Measurements from ENCODE around the gene GOLGA6D.
"Not testable (repeated sequence)": the region's sequence is repeated elsewhere in the genome, so short reads cannot be mapped to it uniquely, and the experiment has no call there.

Gene GOLGA6D, protein sequence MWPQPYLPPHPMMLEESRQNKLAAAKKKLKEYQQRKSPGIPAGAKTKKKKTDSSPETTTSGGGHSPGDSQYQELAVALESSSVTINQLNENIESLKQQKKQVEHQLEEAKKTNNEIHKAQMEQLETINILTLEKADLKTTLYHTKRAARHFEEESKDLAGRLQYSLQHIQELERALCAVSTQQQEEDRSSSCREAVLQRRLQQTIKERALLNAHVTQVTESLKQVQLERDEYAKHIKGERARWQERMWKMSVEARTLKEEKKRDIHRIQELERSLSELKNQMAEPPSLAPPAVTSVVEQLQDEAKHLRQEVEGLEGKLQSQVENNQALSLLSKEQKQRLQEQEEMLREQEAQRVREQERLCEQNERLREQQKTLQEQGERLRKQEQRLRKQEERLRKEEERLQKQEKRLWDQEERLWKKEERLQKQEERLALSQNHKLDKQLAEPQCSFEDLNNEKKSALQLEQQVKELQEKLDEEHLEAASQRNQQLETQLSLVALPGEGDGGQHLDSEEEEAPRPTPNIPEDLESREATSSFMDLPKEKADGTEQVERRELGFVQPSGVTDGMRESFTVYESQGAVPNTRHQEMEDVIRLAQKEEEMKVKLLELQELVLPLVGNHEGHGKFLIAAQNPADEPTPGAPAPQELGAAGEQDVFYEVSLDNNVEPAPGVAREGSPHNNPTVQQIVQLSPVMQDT

DNA sequence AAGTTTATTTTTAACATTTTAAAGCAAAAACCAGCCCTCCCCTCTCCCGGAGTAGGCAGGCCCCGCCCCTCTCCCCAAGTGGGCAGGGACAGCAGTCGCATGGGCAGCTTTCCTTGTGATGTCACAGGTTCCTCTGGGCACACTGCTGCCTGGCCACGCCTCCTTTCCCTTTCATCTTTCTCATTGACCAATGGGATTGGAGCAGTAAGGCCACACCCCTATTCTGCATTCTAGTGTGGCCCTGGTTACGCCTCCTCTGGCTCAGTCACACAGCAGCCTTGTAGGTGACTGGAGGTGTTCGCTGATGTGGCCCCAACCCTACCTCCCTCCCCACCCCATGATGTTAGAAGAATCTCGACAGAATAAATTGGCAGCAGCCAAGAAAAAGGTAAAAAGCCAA is at the start of gene GOLGA6D:
GOLGA6D (plus strand) TSS at position 264 of the 400 bp plus-strand sequence; CDS start at position 305, 41 bp downstream.
- not testable (repeated sequence) for DNase-seq (ENCODE audit: low read depth in 2 of 2)

- DNase-seq (ENCODE audit: low read depth in 2 of 2), result no peak
These were observed 49.0 kb upstream of the GOLGA6D start for GRCh38 chr15:75233504-75234190.

GRCh38 chr15:75234191-75234810 is 48.3 kb upstream of the GOLGA6D start:
- DNase-seq (ENCODE audit: low read depth in 2 of 2), result no peak

DNA sequence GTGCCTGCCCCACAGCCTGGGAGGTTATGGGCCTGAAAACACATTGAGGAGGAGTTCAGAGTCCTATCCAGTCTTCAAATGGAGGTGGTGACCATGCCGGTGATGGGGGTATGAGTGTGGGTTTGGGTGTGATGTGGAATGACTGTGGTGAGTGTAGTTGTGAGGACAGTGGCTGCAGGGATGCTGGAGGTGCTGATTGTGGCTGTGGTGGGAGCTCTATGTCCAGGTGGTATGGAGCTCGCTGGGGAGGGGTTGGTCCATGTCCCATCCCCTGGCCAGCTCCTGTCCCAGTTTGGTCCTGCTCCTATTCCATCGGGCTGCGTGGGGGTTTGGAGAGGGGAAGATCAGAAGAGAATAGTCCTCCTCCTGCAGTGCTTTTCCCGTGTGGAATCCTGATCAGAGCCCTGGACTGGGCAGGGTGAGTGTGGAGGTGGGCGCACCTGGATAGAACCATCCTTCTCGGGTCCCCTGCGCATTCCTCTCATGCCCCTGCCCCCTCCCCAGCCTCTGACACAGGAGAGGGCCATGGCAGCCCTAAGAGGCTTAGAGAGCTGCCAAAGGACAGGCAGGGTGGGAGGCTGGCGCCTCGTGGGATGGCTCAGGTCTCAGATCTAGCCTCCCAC is 47.5 kb upstream of the GOLGA6D start:
- no peak for DNase-seq (ENCODE audit: low read depth in 2 of 2)

GRCh38 chr15:75235760-75236729 is 46.6 kb upstream of the GOLGA6D start:
- no peak for DNase-seq (ENCODE audit: low read depth in 2 of 2)

DNA sequence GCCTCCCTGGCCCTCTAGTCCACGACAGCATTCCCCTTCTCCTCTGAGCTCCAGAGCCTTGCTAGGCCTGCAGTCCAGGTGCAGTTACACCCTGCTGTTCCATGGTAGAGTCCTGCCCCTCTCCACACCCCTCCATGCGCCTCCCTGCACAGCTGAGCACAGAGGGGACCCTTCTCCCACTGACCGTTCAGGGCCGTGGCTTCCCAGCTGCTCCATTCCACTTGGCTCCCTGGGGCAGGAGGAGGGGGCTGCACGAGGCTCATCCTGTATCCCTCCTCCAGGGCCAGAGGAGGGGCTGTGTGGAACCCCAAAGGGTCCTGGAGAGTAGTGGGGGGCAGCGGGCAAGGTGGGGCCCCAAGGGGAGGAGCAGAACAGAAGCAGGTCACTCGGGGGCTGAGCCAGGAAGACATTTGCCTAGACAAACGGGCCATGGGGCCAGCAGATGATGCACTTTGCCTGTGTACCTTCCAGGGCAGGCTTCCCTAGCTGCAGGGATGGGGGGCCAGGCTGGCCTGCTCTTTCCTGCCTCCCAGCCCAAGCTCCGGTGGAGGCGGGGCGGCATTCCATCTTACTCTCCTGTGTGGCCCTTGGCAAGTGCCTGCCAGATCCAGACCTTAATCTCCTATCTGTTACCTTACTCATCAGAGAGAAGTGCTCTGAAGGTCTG is 45.2 kb upstream of the GOLGA6D start:
- no peak for DNase-seq (ENCODE audit: low read depth in 2 of 2)

DNA sequence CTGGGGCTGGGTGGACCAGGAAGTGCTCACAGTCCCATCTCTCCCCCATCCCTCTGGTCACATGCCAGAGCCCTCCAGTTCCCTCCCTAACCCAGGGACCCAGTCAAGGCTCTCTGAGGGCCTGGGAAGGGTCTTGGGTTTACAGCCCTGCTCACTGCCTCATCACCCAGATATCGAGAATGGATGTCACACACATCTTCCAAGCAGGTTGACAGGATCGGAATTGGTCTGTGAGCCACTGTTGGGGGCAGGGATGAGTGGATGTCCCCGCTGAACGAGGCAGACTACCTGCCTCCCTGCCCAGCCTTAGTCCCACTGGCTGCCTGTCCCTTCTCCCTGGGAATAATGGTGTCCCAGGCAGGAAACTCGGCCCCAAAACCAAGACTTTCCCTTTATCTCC is 44.5 kb upstream of the GOLGA6D start:
- DNase-seq (ENCODE audit: low read depth in 2 of 2), result no peak

DNA sequence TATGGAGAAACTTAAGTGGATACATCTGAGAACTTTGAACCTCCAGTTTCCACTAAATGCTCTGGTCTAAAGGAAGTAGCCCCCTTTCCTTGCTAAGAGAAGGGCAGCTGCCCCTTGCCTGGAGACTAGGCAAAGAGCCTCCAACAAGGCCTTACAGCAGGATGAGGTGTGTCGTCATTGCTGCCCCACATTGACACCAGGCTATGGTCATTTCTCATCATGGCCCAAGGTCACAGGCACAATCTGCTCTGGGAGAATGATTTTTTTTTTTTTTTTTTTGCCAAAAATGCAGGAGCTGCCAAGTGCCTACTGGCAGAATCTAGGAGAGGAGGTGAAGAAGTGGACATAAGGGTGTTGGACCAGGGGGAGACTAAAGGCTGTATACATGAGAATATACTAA is 36.9 kb upstream of the GOLGA6D start:
- DNase-seq (ENCODE audit: low read depth in 2 of 2), result not testable (repeated sequence)

GRCh38 chr15:75248991-75249390 is 33.6 kb upstream of the GOLGA6D start:
- not testable (repeated sequence) for DNase-seq (ENCODE audit: low read depth in 2 of 2)

DNA sequence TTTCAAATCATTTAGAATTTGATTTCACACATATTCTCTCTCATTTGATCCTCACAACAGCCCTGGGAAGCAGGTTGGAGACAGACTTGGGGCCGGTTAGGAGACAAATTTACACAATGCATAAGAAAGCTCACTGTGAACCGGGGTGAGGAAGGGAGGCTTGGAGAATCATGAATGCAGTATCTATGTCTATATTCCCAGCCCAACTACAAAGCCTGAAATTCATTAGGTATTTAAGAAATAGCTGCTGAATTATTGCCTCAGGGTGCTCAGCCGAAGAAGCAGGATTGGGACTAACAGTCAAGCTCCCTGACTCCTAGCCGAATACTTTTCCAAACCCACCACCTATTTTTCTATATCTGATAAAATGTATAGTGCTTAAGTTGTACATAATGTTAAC is 32.9 kb upstream of the GOLGA6D start:
- DNase-seq (ENCODE audit: low read depth in 2 of 2), result no peak

DNA sequence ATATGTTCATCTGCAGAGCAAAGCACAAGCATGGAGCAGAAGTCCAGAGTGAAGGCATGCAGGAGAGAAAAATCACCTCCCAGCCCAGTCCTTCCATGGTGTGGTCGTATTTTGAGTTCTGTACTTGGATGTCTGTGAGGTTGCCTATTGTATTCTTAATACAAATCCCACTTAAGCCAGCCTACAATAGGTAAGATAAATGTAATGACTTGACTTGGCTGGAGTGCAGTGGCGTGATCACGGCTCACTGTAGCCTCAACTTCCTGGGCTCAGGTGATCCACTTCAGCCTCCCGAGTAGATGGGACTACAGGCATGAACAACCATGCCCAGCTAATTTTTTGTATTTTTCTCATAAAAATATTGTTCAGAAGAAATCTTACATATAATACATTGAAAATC is 31.3 kb upstream of the GOLGA6D start:
- not testable (repeated sequence) for DNase-seq (ENCODE audit: low read depth in 2 of 2)

GRCh38 chr15:75252285-75252684 is 30.4 kb upstream of the GOLGA6D start:
- not testable (repeated sequence) for DNase-seq (ENCODE audit: low read depth in 2 of 2)

DNA sequence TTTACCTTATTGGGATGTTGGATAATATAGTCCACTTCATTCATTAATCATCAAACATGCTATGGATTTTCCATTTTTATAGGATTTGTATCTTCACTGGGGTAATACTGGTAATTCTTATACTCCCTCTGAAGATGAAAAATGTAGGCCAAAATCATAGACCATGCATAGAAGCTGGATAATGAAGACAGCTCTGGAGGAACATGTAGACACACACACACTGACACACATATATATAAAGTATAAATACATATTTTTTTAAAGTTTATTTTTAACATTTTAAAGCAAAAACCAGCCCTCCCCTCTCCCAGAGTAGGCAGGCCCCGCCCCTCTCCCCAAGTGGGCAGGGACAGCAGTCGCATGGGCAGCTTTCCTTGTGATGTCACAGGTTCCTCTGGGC is 24.6 kb upstream of the GOLGA6D start, which contains the start of gene GOLGA6C:
GOLGA6C (plus strand) TSS at position 301 of the 400 bp plus-strand sequence. CDS start 265 bp downstream, outside the sequence.
- not testable (repeated sequence) for DNase-seq (ENCODE audit: low read depth in 2 of 2)

- DNase-seq (ENCODE audit: low read depth in 2 of 2), result not testable (repeated sequence)
These were observed 23.9 kb upstream of the GOLGA6D start for GRCh38 chr15:75258620-75259343.

- not testable (repeated sequence) for DNase-seq (ENCODE audit: low read depth in 2 of 2)
These were observed 22.8 kb upstream of the GOLGA6D start for GRCh38 chr15:75259873-75260272.

DNA sequence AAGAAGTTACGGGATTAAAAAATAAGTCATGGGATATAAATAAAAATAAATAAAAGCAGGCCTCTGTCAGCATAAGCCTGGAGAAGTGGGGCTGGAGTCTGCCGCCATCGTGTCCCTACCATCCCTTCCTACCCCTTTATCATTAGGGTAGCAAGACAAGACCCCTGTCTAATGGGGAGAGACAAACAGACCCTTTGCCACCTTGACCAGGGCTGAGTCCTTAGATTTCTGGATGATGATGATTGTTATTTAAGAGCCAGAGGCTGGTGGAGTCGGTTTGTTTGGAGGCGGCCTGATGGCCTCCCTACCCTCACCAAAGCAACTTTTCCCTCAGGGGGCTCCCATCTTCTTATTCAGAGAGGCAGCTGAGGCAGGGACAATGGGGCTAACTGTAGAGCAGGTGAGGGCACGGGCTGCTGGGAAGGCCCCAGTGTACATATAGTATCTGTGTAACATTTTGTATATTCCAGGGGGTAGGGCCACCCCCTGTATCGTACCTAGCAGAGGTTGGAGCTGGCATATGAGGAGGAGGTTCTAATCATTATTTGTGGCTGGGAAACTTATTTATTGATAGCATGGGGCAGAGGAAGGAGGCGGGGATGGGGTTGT is 8.8 kb upstream of the GOLGA6D start:
- DNase-seq (ENCODE audit: low read depth in 2 of 2), result not testable (repeated sequence)

- DNase-seq (ENCODE audit: low read depth in 2 of 2), result not testable (repeated sequence)
These were observed 8.0 kb upstream of the GOLGA6D start for GRCh38 chr15:75274509-75275107.

DNA sequence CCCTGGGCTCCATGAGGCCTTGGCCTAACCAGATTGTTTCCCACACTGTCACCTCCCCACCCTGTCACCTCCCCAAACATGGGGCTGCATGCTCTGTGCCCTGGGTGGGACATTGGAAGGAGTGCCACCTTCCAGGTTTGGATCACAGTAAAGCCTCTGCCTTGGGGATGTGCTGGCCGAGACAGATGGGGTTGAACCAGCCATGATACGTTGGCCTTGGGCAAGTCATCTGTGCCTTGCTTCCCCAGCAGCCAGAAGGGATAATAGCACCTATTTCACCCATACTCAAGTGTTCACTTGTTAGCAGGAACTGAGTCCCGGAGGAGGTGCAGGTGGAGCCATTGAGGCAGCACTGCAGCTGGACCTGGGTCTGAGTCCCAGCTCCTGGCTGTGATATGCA is 7.0 kb upstream of the GOLGA6D start:
- DNase-seq (ENCODE audit: low read depth in 2 of 2), result not testable (repeated sequence)

Measured in fibroblast of skin of left biceps (primary cell).